ENCODE data around the gene COL26A1.

The COL26A1 gene

GRCh38 chr7:101468546-101469275 lies 106.0 kb downstream of the COL26A1 start:
- TF ChIP-seq CTCF (IDR thresholded peaks at IDR 0.05), result no peak

GRCh38 chr7:101470668-101471487 lies 108.2 kb downstream of the COL26A1 start:
- no peak for TF ChIP-seq CTCF (IDR thresholded peaks at IDR 0.05)

GRCh38 chr7:101474178-101474577 lies 111.5 kb downstream of the COL26A1 start:
- TF ChIP-seq CTCF (IDR thresholded peaks at IDR 0.05), result no peak

- TF ChIP-seq CTCF (IDR thresholded peaks at IDR 0.05), result no peak
Measured at GRCh38 chr7:101479217-101479616, 116.5 kb downstream of the COL26A1 start.

GRCh38 chr7:101486433-101487104 lies 123.9 kb downstream of the COL26A1 start:
- TF ChIP-seq CTCF (IDR thresholded peaks at IDR 0.05), result no peak

- no peak for TF ChIP-seq CTCF (IDR thresholded peaks at IDR 0.05)
Measured at GRCh38 chr7:101487105-101487458, 124.4 kb downstream of the COL26A1 start.

GRCh38 chr7:101487753-101488152 lies 125.1 kb downstream of the COL26A1 start:
- TF ChIP-seq CTCF (IDR thresholded peaks at IDR 0.05), result no peak

All from LNCAP (cell line).